AG04449 (cell line): ENCODE results near the gene SMIM22.

ENCODE experiments used
- CTCF ChIA-PET: fragments of 350-600 bp; formaldehyde crosslinking; extraction: SDS; loops from one replicate; lab custom pipeline; 2021; ENCODE audit warnings: antibody characterized with exemption; lab: Yijun Ruan, JAX
- POLR2A ChIA-PET: fragments of 400-600, 350-600 bp; formaldehyde crosslinking; extraction: SDS; loops from one replicate; lab custom pipeline; 2020; ENCODE audit warnings: antibody characterized with exemption, inconsistent platforms; lab: Yijun Ruan, JAX
- DNase-seq: peaks from one replicate; pipeline ENCODE4 v3.0.0-alpha.2; 2010; ENCODE audit warnings: low read depth, low spot score
- H3K4me3 ChIP-seq: 2 replicates; pipeline ENCODE4 v1.5.1; 2011; ENCODE audit warnings: low read depth, mild to moderate bottlenecking, control low read depth, low read length
- TF ChIP-seq, protein P1 (sequence below): IDR thresholded peaks from one replicate; pipeline ENCODE4 v1.5.1; 2011; ENCODE audit warnings: mild to moderate bottlenecking, moderate library complexity, low read length, control low read depth, inconsistent platforms; ENCODE audit not compliant: insufficient read depth; ENCODE audit errors: missing control alignments

The SMIM22 gene

GRCh38 chr16:4813251-4814003 is 18.3 kb downstream of the SMIM22 start:
- H3K4me3 ChIP-seq: no peak overlapping the region
- TF ChIP-seq, protein P1, sequence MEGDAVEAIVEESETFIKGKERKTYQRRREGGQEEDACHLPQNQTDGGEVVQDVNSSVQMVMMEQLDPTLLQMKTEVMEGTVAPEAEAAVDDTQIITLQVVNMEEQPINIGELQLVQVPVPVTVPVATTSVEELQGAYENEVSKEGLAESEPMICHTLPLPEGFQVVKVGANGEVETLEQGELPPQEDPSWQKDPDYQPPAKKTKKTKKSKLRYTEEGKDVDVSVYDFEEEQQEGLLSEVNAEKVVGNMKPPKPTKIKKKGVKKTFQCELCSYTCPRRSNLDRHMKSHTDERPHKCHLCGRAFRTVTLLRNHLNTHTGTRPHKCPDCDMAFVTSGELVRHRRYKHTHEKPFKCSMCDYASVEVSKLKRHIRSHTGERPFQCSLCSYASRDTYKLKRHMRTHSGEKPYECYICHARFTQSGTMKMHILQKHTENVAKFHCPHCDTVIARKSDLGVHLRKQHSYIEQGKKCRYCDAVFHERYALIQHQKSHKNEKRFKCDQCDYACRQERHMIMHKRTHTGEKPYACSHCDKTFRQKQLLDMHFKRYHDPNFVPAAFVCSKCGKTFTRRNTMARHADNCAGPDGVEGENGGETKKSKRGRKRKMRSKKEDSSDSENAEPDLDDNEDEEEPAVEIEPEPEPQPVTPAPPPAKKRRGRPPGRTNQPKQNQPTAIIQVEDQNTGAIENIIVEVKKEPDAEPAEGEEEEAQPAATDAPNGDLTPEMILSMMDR: no peak
- CTCF ChIA-PET: no interaction called here
- no peak for DNase-seq
- POLR2A ChIA-PET: no interaction called here

DNA sequence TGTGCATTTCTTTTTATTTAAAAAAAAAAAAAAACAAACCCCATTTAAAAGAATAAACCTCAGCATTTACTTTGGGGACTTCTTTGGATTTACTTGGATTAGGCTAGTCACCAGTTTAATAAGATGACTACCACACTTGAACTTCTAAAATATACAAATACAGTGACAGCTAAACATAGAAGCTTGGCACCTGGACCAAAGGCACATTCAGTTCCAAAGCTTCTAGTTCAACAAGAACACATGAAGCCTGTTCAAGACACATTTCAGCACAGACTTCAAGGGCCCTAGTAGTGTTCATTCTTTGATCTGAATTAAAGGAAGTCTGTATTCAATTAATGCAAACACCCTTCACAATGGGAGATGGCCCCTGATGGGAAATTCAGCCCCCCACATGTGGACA is 18.9 kb downstream of the SMIM22 start:
- TF ChIP-seq, protein P1: no peak
- no peak for DNase-seq
- POLR2A ChIA-PET: no interaction called here
- CTCF ChIA-PET: no interaction called here
- no peak overlapping the region for H3K4me3 ChIP-seq

DNA sequence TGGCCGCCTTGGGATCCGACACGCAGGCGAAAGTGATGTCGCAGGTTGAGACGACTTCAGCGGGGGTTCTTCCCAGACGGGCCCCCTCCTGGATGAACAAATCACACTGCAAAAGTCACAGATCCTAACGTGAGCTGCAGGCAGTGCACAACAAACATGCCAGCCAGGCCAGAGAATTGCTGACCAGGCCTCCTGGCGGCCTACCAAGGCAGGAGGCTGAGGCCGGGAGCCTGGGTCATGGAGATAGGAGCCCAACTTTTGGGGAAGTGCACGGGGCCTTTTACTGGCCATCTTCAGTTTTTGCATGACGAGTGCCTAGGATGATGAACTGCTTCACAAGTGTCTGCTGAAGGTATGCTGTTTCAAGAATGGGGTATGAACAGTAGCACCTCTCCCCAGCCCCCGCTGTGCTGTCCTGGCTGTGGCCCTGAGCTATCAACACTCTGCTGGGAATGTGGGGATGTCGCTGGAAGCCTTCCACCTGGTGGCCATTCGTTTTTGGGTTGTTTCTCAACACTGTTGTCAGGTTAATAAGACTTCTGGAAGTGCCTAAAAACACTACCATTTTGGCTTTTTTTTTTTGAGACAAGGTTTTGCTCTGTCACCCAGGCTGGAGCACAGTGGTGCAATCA is 19.5 kb downstream of the SMIM22 start:
- no peak overlapping the region for H3K4me3 ChIP-seq
- no peak for DNase-seq
- ChIA-PET POLR2A (no interaction called here), CTCF (interaction anchor here (1.2 kb wide), 1 partner anchor 141 kb away, joined by 4 read pairs; no protein-coding TSS in a partner anchor)
- TF ChIP-seq, protein P1: no peak

DNA sequence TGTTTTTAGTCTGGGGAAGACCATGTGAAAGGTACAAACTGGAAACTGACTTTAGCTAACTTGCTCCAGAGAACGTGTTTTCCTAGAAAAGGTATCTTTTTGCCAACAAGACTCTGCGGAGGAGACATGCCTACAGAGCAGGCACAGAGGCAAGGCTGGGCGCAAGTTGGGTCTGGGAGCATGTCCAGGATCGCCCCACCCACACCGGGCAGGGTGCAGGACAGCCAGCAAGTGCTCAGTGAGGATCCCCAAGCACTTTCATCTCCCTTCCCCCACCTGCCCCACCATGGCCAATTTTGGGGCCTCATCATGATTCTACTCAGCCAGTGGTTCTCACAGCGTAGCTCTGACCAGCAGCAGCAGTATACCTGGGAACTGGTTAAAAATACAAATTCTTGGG is 25.5 kb downstream of the SMIM22 start:
- ChIA-PET POLR2A (no interaction called here), CTCF (interaction anchor here (1.8 kb wide), 1 partner anchor 26 kb away, joined by 4 read pairs; no protein-coding TSS in a partner anchor)
- no peak for DNase-seq
- TF ChIP-seq, protein P1: no peak
- H3K4me3 ChIP-seq: no peak overlapping the region

DNA sequence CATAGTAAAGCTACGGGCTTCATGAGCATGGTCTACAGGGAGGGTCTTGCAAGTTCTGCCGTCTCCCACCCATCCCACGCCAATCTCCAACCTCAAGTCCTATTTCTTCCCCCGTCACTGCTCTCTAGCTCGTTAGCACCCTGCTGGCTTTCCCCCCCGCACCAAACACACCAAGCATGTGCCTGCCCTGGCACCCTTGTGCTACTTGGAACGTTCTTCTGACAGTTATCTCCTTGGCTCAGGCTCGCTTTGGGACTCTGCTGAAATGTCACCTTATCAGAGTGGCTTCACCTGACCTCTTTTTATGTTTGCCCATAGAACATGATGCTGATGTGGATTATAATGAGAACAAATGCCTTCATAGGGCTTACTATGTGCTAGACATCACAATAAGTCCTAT is 30.0 kb downstream of the SMIM22 start:
- no peak overlapping the region for H3K4me3 ChIP-seq
- TF ChIP-seq, protein P1: no peak
- ChIA-PET CTCF (interaction anchor here (1.1 kb wide), 1 partner anchor 131 kb away, joined by 3 read pairs; no protein-coding TSS in a partner anchor), POLR2A (no interaction called here)
- DNase-seq: no peak

GRCh38 chr16:4826526-4826925 is 31.4 kb downstream of the SMIM22 start:
- CTCF ChIA-PET: no interaction called here
- H3K4me3 ChIP-seq: no peak overlapping the region
- TF ChIP-seq, protein P1: no peak
- POLR2A ChIA-PET: no interaction called here
- no peak for DNase-seq
